Hepatocyte (in vitro differentiated cells): ENCODE measurements around the gene MDC1.

Experiments used
- CTCF ChIP-seq: fragments of 200-600 bp; sonication (generic); IDR thresholded peaks from 2 replicates; pipeline ENCODE4 v1.5.1; 2016; ENCODE audit warnings: antibody characterized with exemption, mild to moderate bottlenecking; ENCODE audit not compliant: poor library complexity
- EZH2 ChIP-seq: fragments of 200-600 bp; sonication (generic); IDR thresholded peaks from 2 replicates; pipeline ENCODE4 v1.6.1; 2016; ENCODE audit warnings: antibody characterized with exemption, mild to moderate bottlenecking, borderline replicate concordance

- TF ChIP-seq CTCF, result no peak
- TF ChIP-seq EZH2, result no peak
These were observed 7.8 kb downstream of the MDC1 start for GRCh38 chr6:30709101-30709868.
